ENCODE results near the gene DLGAP1.

- TF ChIP-seq CTCF (IDR thresholded peaks at IDR 0.05) = no peak
- TF ChIP-seq POLR2A (IDR thresholded peaks at IDR 0.05) = no peak
These were observed 916.7 kb downstream of the DLGAP1 start for GRCh38 chr18:3538456-3538855.

Measured in testis (tissue), 2 donors.